GM08714 (cell line): ENCODE results near the gene RBMS3.
"Not testable (repeated sequence)": the region's sequence is repeated elsewhere in the genome, so short reads cannot be mapped to it uniquely, and the experiment has no call there.

Experiments used
- H3K4me3 ChIP-seq: fragments of 200-500 bp; sonication (Bioruptor generic); 2 replicates; pipeline ENCODE4 v1.5.1; 2014; ENCODE audit warnings: mild to moderate bottlenecking, low read length, inconsistent platforms
- ZNF274 ChIP-seq: IDR thresholded peaks from 2 replicates; pipeline ENCODE4 v1.6.1; 2012; ENCODE audit warnings: mild to moderate bottlenecking, low read depth, low read length

The RBMS3 gene

GRCh38 chr3:29280404-29281093 lies at the start of gene RBMS3:
TSS of gene RBMS3 (plus strand) at chr3:29281071.
- no peak for TF ChIP-seq ZNF274
- H3K4me3 ChIP-seq, result peak within 1 kb of the TSS; percentile 98

GRCh38 chr3:29233126-29233525 lies 47.7 kb upstream of the RBMS3 start:
- H3K4me3 ChIP-seq, result not testable (repeated sequence)

GRCh38 chr3:29236146-29236840 lies 44.6 kb upstream of the RBMS3 start:
- no peak for TF ChIP-seq ZNF274
- no peak overlapping the region for H3K4me3 ChIP-seq

DNA sequence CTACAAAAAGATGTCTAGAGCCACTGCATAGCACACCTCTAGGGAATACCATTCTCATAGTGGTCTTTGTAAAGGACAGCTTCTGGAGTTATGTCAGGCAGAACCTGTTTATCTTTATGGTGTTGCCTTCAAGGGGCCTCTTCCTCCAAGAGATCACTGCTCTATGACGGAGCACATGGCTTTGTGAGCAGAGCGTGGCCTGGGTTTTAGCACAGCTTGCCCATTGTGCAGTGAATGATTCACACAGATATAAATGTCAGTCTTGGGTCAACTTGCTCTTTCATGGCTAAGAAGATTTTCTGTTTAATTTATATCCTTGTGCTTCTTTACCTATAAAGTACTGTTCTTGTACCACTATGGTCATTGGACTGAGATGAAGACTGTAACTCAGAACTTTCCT lies 41.5 kb upstream of the RBMS3 start:
- no peak overlapping the region for H3K4me3 ChIP-seq
- no peak for TF ChIP-seq ZNF274

GRCh38 chr3:29240248-29240647 lies 40.6 kb upstream of the RBMS3 start:
- no peak for TF ChIP-seq ZNF274
- H3K4me3 ChIP-seq, result no peak overlapping the region

- TF ChIP-seq ZNF274, result no peak
Measured at GRCh38 chr3:29240887-29241286, 40.0 kb upstream of the RBMS3 start.

DNA sequence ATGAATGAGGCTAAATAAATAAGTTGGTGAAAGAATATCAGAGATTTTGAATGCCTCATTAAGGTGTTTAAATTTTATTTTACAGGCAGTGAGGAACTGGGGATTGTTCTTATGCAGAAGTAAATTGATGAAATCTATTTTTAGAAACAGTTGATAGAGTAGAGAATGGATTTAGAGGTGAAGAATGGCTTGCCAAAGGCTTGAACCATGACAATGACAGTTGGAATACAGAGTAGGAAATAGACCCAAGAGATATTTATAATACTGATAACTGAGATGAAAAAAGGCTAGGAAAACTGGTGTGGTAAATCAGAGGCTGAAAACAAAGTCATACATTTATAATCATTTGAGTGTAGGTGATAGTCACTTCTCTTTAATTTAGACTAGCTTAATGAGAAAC lies 39.0 kb upstream of the RBMS3 start:
- TF ChIP-seq ZNF274, result no peak
- H3K4me3 ChIP-seq, result no peak overlapping the region

More at GRCh38 chr3:29240887-29241286, 40.0 kb upstream of the RBMS3 start:
- H3K4me3 ChIP-seq, result no peak overlapping the region

DNA sequence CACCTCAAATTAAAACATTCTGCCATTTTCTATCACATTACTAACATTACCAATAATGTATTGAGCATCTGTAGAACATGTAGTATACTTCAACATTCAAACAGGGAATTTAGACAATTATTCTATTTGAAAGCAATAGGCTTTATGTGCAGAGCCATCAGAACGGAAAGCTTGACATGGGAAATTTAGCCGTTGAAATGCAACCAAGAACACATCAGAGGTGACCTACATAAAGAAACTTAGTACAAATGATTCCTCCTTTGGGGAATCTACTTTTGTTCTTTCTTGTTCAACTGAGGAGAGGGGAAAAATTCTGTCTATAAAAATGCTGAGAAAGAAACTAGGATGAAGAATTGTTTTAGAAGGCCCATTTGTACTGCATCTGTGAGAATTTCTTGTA lies 38.6 kb upstream of the RBMS3 start:
- no peak overlapping the region for H3K4me3 ChIP-seq
- no peak for TF ChIP-seq ZNF274

DNA sequence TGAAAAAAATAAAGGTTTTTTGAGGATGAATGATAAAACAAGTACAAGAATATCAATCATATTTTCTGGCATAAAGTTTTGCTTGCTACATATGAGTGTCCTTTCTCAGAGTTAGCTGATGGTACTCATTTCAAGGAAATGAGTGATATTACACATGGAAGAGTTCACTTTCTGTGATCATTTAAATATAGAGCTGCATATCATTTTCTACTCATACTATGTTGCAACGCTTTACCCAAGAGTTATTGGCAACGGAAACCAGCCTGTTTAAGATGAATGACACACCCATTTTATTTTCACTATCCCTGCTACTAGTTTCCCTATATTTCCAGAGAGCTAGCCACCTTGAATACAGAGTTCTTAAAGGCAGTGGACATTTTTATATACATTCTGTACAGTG lies 35.4 kb upstream of the RBMS3 start:
- TF ChIP-seq ZNF274, result no peak
- no peak overlapping the region for H3K4me3 ChIP-seq

DNA sequence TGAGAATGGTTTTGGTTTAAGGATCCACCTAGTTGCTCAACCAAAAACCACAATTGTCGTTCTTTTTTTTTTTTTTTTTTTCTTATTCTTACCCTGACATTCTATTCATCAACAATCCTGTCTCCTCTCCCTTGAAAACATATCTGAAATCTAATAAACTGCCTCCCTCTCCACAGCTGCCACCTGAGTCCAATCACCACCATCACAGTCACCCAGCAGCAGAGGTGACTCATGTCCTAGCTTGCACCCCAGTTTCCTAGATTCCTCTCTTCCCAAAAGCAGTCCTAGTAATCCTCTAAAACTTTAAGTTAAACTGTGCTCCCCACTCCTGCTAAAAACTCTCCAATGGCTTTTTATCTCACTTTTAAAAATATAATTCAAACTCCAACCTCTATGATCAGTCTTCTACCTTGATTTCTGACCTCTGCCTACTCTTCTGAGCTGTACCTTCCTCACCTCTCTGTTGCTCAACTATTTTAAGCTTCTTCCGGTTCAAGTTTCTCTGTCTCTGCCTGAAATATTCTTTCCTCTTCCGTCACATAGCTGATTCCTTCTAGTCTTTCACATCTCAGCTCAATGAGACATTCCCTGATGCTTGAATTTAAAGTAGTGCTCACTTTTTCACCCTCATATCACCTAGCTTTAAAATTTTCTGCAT lies 33.7 kb upstream of the RBMS3 start:
- no peak overlapping the region for H3K4me3 ChIP-seq
- no peak for TF ChIP-seq ZNF274

DNA sequence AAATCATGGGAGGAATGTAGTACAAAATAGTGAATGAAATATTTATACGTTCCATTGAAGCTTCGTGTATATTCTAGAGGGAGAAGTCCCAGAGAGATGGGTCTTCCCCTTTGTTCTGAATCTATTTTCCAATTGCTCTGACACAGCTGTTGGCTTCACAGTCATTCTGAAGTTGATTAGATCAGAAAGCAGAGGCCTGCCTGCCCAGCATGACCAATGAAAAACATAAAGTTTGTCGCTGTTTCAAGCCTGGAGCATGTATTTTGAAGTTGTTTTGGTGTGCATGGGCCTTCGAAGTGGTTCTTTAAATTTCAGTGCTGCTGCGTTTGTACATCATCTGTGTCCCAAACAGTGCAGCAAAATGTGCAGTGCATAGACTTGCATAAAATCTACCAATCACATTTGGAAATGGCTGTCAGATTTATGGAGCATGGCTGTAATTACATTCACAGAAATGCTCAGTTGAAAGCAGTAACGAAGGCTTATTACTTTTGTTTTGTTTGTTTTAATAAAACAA lies 31.0 kb upstream of the RBMS3 start:
- TF ChIP-seq ZNF274, result no peak
- no peak overlapping the region for H3K4me3 ChIP-seq

- no peak for TF ChIP-seq ZNF274
Measured at GRCh38 chr3:29255854-29256696, 24.8 kb upstream of the RBMS3 start.

DNA sequence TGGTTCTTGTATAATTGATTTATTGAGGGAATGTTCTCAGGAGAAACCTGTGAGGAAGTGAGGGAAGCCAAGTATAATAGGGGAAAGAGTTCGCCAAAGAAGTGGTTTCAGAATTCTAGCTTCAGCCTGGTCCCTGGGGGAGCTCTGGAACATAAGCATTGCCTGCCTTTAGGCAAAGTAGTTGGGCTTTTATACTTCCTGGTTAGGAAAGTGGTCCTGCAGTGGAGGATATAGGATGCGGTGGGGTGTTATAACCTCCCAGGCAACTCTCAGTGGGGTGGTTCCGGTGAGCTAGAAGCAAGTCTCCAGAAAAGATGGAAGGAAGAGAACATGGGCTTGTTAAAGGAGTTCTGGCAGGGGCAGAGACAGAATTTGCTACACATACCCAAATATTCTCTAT lies 22.7 kb upstream of the RBMS3 start:
- no peak overlapping the region for H3K4me3 ChIP-seq
- no peak for TF ChIP-seq ZNF274

More at GRCh38 chr3:29255854-29256696, 24.8 kb upstream of the RBMS3 start:
- no peak overlapping the region for H3K4me3 ChIP-seq

DNA sequence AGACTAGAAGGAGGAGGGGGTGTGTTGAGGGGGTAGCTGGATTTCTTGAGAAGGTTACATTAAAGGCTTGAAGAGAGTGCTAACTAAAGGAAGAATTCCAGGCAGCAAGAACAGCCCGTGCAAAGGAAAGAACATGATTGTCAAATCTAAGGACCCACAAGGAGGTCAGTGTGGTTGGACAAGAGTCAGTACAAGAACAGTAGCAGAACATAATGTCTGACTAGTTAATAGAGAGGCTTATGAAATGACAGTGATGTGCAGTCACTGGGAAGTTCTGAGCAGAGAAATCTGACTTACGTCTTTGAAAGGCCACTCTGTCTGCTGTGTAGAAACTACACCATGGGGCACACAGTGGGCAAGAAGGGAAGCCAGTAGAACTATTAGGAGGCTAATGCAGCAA lies 19.8 kb upstream of the RBMS3 start:
- no peak for TF ChIP-seq ZNF274

More for the DNA sequence above, 19.8 kb upstream of the RBMS3 start:
- H3K4me3 ChIP-seq, result no peak overlapping the region
